ENCODE data around the gene HOXB3. TPM values are rescaled to one million over a fixed set of nuclear protein-coding genes. Genes with fewer than 3 reads are reported as not detected.

The HOXB3 gene
- total and polyA plus RNA-seq, 2 of the 4 experiments (the other 2 are of a cell fraction): 6.3 to 59.6 TPM

DNA sequence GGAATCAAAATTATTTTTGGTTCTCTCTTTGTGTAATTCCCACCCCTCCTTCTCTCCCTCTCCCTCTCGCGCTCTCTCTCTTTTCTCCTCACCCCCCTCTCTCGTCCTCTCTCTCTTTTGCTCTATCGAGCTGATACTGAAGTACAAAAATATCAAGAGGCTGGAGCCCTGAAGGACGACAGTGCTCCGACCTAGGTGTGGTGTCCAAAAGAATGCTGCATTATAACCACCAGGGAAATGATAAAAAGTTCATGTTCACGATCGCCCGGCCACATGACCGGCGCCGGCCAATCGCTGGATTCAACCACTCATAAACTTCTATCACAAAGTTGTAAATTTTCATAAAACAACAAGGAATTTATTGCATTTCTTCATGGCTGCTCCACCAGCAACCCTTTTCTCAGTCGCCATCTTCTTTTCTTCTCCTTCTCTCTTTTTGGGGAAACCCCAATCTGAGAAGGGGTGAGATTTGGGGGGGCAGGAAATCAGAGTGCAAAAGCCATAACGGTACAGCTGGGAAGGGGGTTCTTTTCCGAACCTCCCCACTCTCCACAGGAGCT lies 14.8 kb upstream of the HOXB3 start, which contains the start of gene HOXB6:
Gene HOXB6 (minus strand): TSS at position 217 of the 560 bp plus-strand sequence. CDS start 6,836 bp downstream, outside the sequence.
- H2AK5ac ChIP-seq (ENCODE audit: low read depth, low read length): no peak within 1 kb of the TSS
- H3K23ac ChIP-seq (ENCODE audit: low read depth, low read length): no peak within 1 kb of the TSS
- DNase-seq (no peak), ATAC-seq (ENCODE audit: low read depth) (no peak)
- H4K20me1 ChIP-seq (ENCODE audit: insufficient read depth, low read length): peaks cover 7% of the 10 kb centered on the region; the same call in 1 of the 2 replicates
- dilution Hi-C loops (cut with HindIII; ENCODE audit: low sequenced_read_pairs, unreplicated experiment): no loop called here
- H3K9ac ChIP-seq (ENCODE audit: low read depth, low read length): no peak within 1 kb of the TSS
- H3K4ac ChIP-seq (ENCODE audit: low read depth, low read length): no peak within 1 kb of the TSS
- WGBS, 2 experiments (ENCODE audit: extremely low coverage in 2 of 2, insufficient read length in 1 of 2): 96% methylated on average over 4 of the region's 16 CpGs; no CpG with 5 or more reads in 1 of the 2 experiments
- peaks cover 13 to 46% of the 10 kb centered on the region in 2 experiments; a peak in 3 of 4 replicates for H3K79me1 ChIP-seq (ENCODE audit: low read depth in 1 of 2, low read length in 2 of 2)
- in situ Hi-C loops (cut with MboI; ENCODE audit: low sequenced_read_pairs): no loop called here
- no peak within 1 kb of the TSS for H3K27ac ChIP-seq (ENCODE audit: insufficient read depth, low read length)
- no peak within 1 kb of the TSS for H4K5ac ChIP-seq (ENCODE audit: low read depth, low read length)
- H3K36me3 ChIP-seq (ENCODE audit: control insufficient read depth, insufficient read depth, low read length): peaks cover 7% of the 10 kb centered on the region
- H3K27me3 ChIP-seq (ENCODE audit: control insufficient read depth, insufficient read depth, low read length): no peaks in the 10 kb centered on the region
- no peak within 1 kb of the TSS for H2BK5ac ChIP-seq (ENCODE audit: low read depth, low read length, poor library complexity, severe bottlenecking)
- peak; percentile 59 for TF ChIP-seq USF2 (IDR thresholded peaks at IDR 0.05; ENCODE audit: low read depth, low read length)
- no peak for TF ChIP-seq RAD21 (IDR thresholded peaks at IDR 0.05; ENCODE audit: low read length)
- TF ChIP-seq SMC3 (IDR thresholded peaks at IDR 0.05; ENCODE audit: low read depth, low read length): no peak
- H4K91ac ChIP-seq (ENCODE audit: insufficient read depth, low read depth, low read length): no peak within 1 kb of the TSS
- H2BK15ac ChIP-seq (ENCODE audit: low read depth, low read length): no peak within 1 kb of the TSS
- intact Hi-C loops (cut with micrococcal nuclease): no loop called here
- peaks cover 11% of the 10 kb centered on the region for H3K4me1 ChIP-seq (ENCODE audit: control insufficient read depth, insufficient read depth, low read length)
- no TSS peak for BruUV-seq (replicated peaks)
- no peak within 1 kb of the TSS for H2AFZ ChIP-seq (replicated peaks; ENCODE audit: low read length, poor library complexity)
- POLR2A ChIA-PET (ENCODE audit: unreplicated experiment): no interaction called here
- no peak within 1 kb of the TSS for H3K4me3 ChIP-seq (ENCODE audit: insufficient read depth, low read depth, low read length)
- no peak within 1 kb of the TSS for H3K56ac ChIP-seq (ENCODE audit: extremely low read depth, insufficient read depth, low read length)
- H4K8ac ChIP-seq (ENCODE audit: low read depth in 2 of 2, low read length in 2 of 2): no peak within 1 kb of the TSS
- no peak within 1 kb of the TSS for H3K14ac ChIP-seq (replicated peaks; ENCODE audit: low read depth, low read length)
- CTCF ChIA-PET: no interaction called here
- H2BK120ac ChIP-seq (ENCODE audit: low read depth, low read length): no peak within 1 kb of the TSS
- no peak within 1 kb of the TSS for H3K4me2 ChIP-seq (ENCODE audit: low read depth, low read length)
- no peak within 1 kb of the TSS for H2AK9ac ChIP-seq (replicated peaks; ENCODE audit: low read depth, low read length, poor library complexity)
- no peak within 1 kb of the TSS for H2BK20ac ChIP-seq (ENCODE audit: low read depth, low read length)
- H3K18ac ChIP-seq (ENCODE audit: low read depth, low read length): no peak within 1 kb of the TSS
- no peaks in the 10 kb centered on the region for H3K9me3 ChIP-seq (ENCODE audit: control insufficient read depth, insufficient read depth, low read length)
- 0 out of 2 replicates have a peak, but pooled peaks cover 3% of the 10 kb centered on the region for H3K9me1 ChIP-seq (ENCODE audit: insufficient read depth, low read length)
